Stimulated activated CD4-positive, alpha-beta T cell treated with anti-CD3 and anti-CD28 coated beads, Interleukin-15, amount 100 ng/mL, for 1 hour (primary cell): ENCODE measurements around the gene SIRT1.
"Not testable (repeated sequence)": the region's sequence is repeated elsewhere in the genome, so short reads cannot be mapped to it uniquely, and the experiment has no call there.

Experiments used
- DNase-seq, 2 donors: peaks; one replicate each; pipeline ENCODE4 v3.0.0-alpha.2; 2020; ENCODE audit warnings: low read depth in 1 of 2, low spot score in 1 of 2

SIRT1 gene

GRCh38 chr10:67884313-67884841, at the start of gene SIRT1:
Gene SIRT1 (plus strand): TSS chr10:67884656. CDS start chr10:67884722, 66 bp downstream.
- DNase-seq = peak; percentile 90 to 92

GRCh38 chr10:67835541-67836394, 48.7 kb upstream of the SIRT1 start:
- DNase-seq = not testable (repeated sequence)

- no peak for DNase-seq
These were observed 48.0 kb upstream of the SIRT1 start for GRCh38 chr10:67836488-67836887.

DNA sequence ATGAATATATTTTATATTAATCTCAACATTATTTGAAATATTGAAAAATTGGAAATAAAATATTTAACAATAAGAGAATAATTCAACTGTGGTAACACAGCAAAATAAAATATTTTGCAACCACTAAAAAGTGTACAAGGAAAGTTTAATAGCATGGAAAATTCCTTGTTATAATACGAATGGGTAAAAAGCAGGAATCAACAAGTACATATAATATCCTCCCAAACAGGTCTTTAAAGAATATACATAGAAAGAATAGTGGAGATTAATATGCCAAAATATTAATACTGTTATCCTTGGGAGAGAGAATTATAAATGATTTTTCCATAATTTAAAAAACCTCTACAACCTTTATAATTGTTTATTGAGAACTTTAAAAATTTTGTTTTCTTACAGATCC, 47.5 kb upstream of the SIRT1 start:
- no peak for DNase-seq

DNA sequence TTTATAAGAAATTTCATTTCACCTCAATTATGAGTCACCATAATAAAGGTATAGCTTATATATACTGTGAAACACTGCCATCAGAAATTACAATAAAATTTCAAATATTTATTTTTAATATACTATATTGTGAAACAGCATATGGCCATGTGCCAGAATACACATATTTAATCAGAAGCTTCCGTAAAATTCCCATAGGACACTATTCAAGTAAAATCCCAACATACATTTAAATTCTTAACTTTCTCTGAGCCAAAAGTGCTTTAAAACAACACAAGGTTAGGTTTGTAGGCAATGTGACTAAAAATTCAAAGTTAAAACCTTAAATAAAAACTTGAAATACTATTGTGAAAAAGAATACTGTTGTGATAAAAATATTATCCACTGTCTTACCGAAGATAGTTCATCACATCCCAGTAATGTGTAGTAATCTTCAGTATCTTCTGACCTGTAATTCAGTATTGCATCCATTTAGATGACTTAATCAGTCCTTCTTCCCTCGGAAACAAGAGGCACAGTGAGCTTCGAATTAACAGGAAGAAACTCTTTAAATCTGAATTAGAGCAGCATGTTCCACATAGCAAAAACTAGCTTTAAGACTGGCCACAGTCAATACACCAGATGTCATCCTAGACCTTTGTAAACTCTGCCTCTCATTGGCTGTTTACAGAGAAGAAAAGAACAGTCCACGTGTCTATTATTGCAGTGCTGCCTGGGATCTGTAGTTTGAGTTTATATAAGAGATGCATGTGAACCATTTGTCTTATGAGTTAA, 46.7 kb upstream of the SIRT1 start, which contains the start of gene DNAJC12:
Gene DNAJC12 (minus strand): TSS at position 648 of the 774 bp plus-strand sequence. CDS start 177 bp downstream, at position 471.
- no peak for DNase-seq

DNA sequence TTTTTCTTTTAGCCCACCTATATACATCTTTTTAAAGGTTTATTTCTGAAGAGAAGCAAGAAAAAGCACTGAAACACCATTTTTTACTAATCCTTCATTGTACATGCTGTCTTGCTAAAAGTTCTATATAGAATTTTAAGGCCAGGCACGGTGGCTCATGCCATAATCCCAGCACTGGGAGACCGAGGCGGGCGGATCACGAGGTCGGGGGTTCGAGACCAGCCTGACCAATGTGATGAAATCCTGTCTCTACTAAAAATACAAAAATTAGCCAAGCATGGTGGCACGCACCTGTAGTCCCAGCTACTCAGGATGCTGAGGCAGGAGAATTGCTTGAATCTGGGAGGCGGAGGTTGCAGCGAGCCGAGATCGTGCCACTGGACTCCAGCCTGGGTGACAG, 44.9 kb upstream of the SIRT1 start:
- DNase-seq = not testable (repeated sequence)

DNA sequence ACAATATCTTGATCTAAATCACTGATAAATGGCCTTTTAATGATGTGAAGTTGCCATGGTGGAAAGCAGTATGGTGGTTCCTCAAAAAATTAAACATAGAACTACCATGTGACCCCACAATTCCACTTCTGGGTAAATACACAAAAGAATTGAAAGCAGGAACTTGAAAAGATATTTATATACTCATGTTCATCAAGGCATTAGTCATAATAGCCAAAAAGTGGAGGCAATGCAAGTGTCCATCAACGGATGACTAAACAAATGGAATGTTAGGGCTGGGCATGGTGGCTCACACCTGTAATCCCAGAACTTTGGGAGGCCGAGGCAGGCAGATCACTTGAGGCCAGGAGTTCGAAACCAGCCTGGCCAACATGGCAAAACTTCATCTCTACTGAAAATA, 44.5 kb upstream of the SIRT1 start:
- no peak for DNase-seq

DNA sequence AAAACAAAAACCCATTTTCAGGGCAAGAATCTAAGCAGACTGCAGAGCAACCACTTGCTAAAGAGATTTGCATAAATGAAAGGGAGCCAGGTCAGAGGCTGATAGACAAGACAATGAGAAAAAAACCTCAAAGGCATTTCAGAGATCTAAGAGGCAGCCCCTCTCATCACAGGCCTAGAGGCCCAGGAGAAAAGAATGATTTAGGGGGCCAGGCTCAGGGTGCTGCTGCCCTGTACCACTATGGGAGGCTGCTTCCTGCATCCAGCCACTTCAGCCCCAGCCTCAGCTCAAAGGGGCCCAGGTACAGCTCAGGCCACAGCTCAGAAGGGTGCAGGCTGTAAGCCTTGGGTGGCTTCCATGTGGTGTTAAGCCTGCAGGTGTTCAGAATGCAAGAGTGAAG, 42.7 kb upstream of the SIRT1 start:
- DNase-seq = no peak

DNA sequence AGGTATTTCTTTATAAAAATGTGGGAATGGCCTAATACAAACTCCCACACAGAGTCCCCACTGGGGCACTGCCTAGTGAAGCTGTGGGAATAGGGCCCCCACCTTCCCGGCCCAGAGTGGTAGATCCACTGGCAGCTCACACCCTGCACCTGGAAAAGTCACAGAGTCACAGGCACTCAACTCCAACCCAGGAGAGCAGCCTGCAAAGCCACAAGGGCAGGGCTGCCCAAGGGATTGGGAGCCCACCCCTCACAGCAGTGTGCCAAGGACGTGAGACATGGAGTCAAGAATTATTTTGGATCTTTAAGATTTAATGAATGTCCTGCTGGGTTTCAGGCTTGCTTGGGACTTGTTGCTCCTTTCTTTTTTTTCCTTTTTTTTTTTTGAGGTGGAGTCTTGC, 41.2 kb upstream of the SIRT1 start:
- DNase-seq = no peak

- peak; percentile 81 to 89 for DNase-seq
These were observed 35.0 kb upstream of the SIRT1 start for GRCh38 chr10:67849331-67850011.

DNA sequence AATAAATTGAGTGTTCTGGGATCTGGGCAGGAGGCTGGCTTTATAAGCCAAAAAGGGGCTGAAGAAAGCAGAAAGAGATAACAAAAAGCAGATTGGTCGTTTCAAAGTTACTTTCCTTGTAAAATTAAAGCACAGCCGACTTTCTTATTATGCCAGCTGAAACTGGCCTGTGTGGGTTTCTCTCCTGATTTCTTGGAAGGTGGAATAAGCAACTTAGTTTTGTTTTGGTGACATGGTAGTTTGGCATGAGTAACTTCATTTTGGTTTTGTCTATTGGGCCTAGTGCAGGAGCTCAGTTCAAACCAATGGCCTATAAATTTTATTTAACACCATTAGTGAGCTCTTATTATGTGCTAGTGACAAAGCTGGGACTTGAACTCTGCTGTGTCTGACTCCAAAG, 33.3 kb upstream of the SIRT1 start:
- DNase-seq = no peak

DNA sequence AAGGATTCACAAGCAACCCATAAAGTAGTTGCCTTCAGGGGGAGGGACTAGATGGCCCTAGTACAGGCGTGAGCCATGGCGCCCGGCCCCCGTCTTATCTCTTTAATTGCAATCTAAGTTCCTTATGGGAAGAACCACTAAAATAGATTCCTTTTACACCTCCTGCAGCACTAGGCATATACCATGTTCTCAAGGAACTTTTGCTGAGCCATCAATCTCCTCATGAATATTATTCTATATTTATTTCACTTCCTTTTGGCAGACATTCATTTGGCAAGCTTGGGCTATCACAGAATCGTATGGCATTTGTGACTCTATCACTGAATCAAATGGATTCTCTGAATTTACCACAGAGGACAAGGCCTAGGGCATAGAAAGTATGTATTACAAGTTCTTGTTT, 31.7 kb upstream of the SIRT1 start:
- no peak for DNase-seq

GRCh38 chr10:67853512-67853911, 30.9 kb upstream of the SIRT1 start:
- no peak for DNase-seq

- DNase-seq = no peak
These were observed 25.5 kb upstream of the SIRT1 start for GRCh38 chr10:67858971-67859370.

DNA sequence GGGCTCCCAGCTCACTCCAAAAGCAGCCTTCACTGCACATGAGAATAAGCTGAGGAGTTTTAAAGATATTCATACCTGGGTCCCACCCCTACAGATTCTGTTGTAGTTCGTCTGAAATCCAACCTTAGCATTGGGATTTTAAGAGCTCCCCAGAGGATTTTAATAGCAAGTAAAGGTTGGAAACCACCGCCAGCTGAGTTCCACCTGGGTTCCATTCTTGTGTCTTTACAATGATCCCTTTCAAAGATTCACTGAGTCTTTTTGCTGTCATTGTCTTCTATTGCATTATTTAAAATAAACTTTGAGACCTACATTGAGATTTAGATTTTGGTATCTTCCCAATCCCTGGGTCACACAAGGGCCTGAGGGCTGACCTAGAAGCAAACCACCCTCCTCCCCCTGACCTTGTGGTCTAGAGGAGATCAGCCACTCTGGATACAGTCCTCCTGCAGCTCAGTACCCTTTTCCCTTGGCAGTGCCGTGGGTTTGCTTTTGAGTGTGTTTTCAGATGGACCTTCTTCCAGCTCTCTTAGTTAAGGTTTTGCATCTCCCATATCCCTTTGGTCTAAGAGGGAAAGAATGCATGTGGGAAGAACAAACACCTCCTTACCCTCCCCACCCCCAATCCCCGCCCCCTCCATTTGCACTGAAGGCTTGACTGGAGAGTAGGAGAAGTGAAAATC, 22.6 kb upstream of the SIRT1 start:
- no peak for DNase-seq

DNA sequence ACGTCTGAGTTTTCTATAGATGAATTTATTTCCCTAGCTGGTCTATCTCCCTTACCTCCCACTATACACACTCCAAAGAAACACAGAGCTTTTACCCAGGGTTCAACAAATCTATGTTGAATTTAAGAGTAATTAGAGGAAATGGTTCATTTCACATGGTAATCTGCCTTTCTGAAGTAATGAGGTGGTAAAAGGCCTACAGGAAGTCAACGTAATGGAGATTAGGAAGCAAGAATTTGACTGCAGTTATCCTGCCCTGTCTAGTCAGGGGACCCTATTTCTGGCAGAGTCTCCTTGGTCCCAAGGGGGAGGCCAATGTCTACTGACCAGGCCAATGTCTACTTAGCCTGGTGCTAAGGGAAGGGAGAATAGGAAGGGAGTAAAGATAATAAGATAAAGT, 21.4 kb upstream of the SIRT1 start:
- DNase-seq = no peak

GRCh38 chr10:67864607-67865371, 19.7 kb upstream of the SIRT1 start:
- DNase-seq = no peak

DNA sequence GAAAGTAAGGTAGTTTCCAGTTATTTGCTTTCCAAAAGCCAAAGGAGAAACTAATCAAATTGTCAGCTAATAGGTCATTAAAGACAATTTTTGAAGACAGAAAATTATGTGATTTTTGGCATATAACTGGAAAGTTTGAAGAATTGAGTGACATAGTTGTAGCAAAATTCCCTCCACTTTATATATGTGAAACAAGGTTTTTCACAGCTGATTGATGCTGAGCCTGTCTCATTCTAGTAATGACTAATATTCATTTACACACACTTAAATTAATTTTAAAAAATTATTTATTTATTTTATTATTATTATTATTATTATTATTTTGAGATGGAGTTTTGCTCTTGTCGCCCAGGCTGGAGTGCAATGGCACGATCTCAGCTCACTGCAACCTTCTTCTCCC, 16.3 kb upstream of the SIRT1 start:
- no peak for DNase-seq

DNA sequence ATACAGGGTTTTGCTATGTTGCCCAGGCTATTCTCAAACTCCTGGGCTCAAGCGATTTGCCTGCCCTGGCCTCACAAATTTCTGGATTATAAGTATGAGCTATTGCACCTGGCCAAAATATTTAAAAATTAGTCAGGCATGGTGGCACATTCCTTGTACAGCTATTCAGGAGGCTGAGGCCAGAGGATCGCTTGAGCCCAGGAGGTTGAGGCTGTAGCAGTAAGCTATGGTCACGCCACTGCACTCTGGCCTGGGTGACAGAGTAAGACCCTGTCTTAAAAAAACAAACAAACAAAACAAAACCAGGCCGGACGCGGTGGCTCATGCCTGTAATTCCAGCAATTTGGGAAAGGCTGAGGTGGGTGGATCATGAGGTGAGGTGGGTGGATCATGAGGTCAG, 14.5 kb upstream of the SIRT1 start:
- no peak for DNase-seq
